Ishikawa (cell line): ENCODE results near the gene PACC1.

Experiments used
- CEBPB ChIP-seq: IDR thresholded peaks from 2 replicates; pipeline ENCODE4 v1.6.1; 2012
- CREB1 ChIP-seq: IDR thresholded peaks from 2 replicates; pipeline ENCODE4 v1.6.1; 2012; ENCODE audit warnings: low read depth
- EGR1 ChIP-seq: IDR thresholded peaks from 2 replicates; pipeline ENCODE4 v1.6.1; 2012
- EP300 ChIP-seq: IDR thresholded peaks from 2 replicates; pipeline ENCODE4 v1.6.1; 2012; ENCODE audit warnings: borderline replicate concordance
- FOXM1 ChIP-seq: IDR thresholded peaks from 2 replicates; pipeline ENCODE4 v1.6.1; 2012; ENCODE audit warnings: low read depth, borderline replicate concordance
- MAX ChIP-seq: IDR thresholded peaks from 2 replicates; pipeline ENCODE4 v1.6.1; 2012
- NFIC ChIP-seq: IDR thresholded peaks from 2 replicates; pipeline ENCODE4 v1.6.1; 2012
- RAD21 ChIP-seq: IDR thresholded peaks from 2 replicates; pipeline ENCODE4 v1.6.1; 2012; ENCODE audit warnings: low read depth
- REST ChIP-seq: IDR thresholded peaks from 2 replicates; pipeline ENCODE4 v1.6.1; 2012; ENCODE audit warnings: low read depth, mild to moderate bottlenecking
- TAF1 ChIP-seq: IDR thresholded peaks from 2 replicates; pipeline ENCODE4 v1.6.1; 2012; ENCODE audit warnings: low read depth, mild to moderate bottlenecking
- TCF12 ChIP-seq: IDR thresholded peaks from 2 replicates; pipeline ENCODE4 v1.6.1; 2012; ENCODE audit warnings: low read depth
- TEAD4 ChIP-seq: IDR thresholded peaks from 2 replicates; pipeline ENCODE4 v1.6.1; 2012
- USF1 ChIP-seq: IDR thresholded peaks from 2 replicates; pipeline ENCODE4 v1.6.1; 2012
- YY1 ChIP-seq: IDR thresholded peaks from 2 replicates; pipeline ENCODE4 v1.6.1; 2012; ENCODE audit warnings: low read depth
- ZBTB7A ChIP-seq: IDR thresholded peaks from 2 replicates; pipeline ENCODE4 v1.6.1; 2012; ENCODE audit warnings: low read depth

PACC1 gene

DNA sequence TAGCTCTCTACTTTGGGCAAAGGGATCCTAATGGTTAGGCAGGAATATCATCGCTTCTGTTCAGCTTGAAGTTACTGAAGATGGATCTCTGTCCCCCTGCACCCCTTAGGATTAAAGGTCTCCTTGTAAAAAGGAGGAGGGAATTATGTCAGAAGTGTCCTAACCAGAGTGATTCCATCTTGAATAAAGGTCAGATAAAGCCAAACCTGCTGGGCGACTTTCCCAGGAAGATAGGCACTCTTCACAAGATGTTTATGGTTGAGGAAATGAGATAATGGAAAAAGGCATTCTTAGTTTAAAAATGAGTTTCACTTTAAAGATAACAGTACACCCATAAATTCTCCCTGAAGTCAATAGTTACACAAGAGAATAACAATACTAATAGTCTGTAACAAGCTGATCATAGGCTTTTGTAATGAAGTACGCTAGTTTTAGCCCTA, 16.3 kb upstream of the PACC1 start:
- TF ChIP-seq NFIC = no peak
- TF ChIP-seq RAD21 = no peak
- no peak for TF ChIP-seq REST
- no peak for TF ChIP-seq TAF1
- no peak for TF ChIP-seq EGR1
- no peak for TF ChIP-seq TEAD4
- TF ChIP-seq EP300 = no peak
- no peak for TF ChIP-seq CREB1
- TF ChIP-seq ZBTB7A = no peak
- no peak for TF ChIP-seq TCF12
- no peak for TF ChIP-seq FOXM1
- no peak for TF ChIP-seq USF1
- no peak for TF ChIP-seq MAX
- no peak for TF ChIP-seq CEBPB
- no peak for TF ChIP-seq YY1

DNA sequence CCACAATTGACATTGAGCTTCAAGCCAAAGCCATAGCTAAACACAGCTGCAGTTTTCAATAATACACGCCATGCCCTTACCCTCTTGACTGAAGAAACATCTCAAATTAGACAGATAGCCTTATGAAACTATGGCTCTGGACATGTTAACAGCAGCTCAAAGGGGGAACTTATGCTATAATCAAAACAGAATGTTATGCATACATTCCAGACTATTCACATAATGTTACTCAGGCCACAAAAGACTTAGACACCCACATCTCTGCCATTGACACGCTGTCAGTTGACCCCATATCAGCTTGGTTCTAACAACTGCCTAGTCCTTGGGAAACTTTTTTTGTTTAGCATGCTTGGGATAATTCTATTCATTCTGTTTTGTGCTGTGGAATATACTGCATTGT, 15.7 kb upstream of the PACC1 start:
- TF ChIP-seq RAD21 (no peak), TCF12 (no peak), CEBPB (no peak), FOXM1 (no peak)

GRCh38 chr1:212428496-212428895, 13.8 kb upstream of the PACC1 start:
- TF ChIP-seq YY1 (no peak), CEBPB (no peak), EGR1 (no peak), TEAD4 (no peak), USF1 (no peak), FOXM1 (no peak), MAX (no peak), TCF12 (no peak), EP300 (no peak), NFIC (no peak), ZBTB7A (no peak), RAD21 (no peak), REST (no peak)

GRCh38 chr1:212423879-212424278, 9.2 kb upstream of the PACC1 start:
- no peak for TF ChIP-seq TEAD4
- no peak for TF ChIP-seq CEBPB
- TF ChIP-seq USF1 = no peak
- TF ChIP-seq EGR1 = no peak
- TF ChIP-seq TCF12 = no peak
- no peak for TF ChIP-seq TAF1
- no peak for TF ChIP-seq EP300
- no peak for TF ChIP-seq REST
- TF ChIP-seq ZBTB7A = no peak
- no peak for TF ChIP-seq CREB1
- no peak for TF ChIP-seq YY1
- TF ChIP-seq NFIC = no peak
- TF ChIP-seq MAX = no peak
- TF ChIP-seq RAD21 = no peak
- TF ChIP-seq FOXM1 = no peak
